Measurements from ENCODE around the gene P2RY2.

The P2RY2 gene

DNA sequence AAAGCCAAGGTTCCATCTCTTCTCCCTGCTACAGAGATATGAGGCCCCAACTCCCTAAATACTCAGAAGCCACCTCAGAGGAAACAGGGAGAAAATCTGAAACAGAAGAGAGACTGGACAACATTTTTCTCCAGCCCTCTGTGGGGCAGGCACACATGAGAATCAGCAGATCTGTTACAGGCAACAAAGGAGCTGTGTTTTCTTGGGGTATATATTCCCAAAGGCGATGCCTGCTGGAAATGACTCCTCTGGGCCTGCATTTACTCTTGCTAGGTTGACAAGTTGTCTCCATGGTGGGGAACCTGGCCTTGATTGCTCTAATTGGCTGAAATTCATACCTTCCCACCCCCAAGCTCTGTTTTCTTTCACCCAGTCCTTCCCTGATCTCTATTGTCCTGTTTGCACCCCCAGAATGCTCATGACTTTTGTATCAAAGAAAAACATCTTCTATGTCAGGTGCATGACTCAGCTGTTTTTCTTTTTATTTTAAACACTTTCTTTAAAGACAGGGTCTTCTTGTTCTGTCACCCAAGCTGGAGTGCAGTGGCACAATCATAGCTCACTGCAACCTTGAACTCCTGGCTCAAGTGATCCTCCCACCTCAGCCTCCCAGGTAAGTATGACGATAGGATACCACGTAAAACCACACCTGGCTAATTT lies 30.6 kb downstream of the P2RY2 start:
- DNase-seq = no peak

DNA sequence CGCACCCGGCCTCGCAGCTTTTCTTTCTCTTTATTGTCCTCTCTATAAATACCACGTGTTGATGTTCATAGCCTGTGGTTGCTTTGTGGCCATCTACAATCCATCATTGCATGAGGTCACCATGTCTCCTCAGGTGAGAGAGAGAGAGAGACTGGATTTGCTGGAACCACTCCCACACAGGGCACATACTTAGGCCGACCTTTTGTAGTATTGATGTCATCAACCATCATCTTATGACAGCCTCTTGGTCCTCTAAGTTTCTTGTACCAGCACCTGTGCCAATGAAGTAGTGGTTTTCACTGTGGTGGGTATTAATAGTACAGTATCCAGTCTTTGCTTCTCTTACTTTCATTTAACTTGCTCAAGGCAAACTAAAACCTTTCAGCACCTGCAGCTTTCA lies 31.2 kb downstream of the P2RY2 start:
- no peak for DNase-seq

DNA sequence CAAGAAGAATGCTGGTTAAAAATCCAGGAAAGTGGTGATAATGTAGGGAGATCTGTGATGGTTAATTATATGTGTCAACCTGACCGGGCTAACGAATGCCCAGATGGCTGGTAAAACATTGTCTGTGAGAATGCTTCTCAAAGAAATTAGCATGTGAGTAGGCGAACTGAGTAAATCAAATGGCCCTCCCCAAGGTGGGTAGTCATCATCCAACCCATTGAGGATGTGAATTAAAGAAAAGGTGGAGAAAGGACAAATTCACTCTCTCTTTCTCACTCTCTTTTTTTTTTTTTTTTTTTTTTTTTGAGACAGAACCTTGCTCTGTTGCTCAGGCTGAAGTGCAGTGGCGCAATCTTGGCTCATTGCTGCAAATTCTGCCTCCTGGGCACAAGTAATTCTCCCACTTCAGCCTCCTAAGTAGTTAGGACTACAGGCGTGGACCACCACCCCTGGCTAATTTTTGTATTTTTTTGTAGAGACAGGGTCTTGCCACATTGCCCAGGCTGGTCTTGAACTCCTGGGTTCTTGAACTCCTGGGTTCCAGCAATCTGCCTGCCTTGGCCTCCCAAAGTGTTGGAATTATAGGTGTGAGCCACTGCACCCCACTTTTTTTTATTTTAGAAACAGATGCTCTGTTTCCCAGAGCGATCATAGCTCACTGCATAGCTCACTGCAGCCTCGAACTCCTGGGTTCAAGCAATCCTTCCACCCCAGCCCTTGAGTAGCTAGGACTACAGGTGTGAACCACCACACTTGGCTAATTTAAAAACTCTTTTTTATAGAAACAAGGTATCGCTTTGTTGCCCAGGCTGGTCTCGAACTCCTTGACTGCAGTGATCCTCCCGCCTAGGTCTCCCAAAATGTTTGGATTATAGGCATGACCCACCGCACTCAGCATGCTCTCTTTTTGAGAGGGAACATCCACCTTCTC lies 32.0 kb downstream of the P2RY2 start:
- DNase-seq = no peak

DNA sequence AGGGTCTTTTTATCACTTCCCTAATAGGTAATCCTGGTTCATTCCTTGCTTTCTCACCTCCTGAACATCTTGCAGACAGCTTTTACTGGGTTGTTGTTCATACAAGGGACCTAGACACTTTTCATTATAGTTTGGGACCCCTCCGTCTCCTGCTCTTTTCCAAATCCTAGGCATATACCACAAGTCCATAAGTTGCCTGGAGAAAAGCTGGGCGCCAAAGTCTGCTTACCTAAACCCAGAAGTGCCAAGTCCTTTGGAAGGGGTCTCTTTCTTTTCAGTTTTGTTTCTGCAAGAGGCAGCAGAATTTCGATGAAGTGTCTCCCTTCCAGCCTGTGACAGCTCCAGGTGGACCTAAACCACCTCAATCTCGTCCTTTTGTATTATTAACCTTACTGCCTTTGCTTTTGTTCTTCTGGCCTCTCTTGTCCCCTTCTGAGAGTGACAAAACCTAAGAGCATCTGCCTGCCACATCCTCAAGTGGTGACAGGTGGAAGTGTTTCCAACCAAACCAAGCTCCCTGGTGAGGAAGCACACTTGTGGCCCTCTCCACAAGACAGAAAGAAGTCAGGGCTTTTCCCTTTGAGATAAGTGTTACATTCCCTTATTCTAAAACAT lies 34.6 kb downstream of the P2RY2 start:
- no peak for DNase-seq

DNA sequence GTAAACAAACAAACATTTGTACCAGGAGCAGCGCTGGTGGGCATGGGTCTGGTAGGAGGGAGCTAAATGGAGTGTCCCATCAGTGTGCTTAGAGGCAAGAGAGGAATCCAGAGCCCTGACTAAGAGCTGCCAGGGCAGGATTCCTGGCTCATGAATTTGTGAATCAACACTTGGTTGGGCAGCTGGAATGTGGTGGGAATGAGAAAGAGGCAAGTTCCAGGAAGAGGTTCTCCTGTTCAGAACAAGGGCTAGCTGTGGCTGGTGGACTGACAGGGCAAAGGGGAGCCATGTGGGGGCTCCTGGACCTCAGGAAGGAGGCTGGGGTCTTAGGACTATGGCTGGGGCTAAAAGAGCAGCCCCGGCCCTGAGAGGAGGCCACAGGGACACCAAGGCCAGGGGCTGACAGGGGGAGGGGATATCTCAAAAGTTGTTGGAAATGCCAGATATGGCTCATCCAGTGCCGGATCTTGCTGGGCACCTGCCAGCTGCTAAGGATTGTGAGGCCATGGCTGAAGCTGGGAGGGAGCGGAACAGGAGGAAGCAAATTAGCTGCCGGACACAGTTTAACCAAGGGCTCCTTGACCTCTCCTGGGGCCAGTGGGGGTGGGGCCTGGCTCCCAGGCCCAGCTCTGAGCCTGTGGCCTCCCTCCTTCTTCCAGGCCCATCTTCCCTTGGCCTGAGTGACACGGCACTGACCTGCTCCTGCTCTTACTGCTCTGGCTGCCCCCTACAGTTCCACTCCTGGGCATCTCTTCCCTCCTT lies 39.4 kb downstream of the P2RY2 start:
- peak; percentile 62 for DNase-seq

DNA sequence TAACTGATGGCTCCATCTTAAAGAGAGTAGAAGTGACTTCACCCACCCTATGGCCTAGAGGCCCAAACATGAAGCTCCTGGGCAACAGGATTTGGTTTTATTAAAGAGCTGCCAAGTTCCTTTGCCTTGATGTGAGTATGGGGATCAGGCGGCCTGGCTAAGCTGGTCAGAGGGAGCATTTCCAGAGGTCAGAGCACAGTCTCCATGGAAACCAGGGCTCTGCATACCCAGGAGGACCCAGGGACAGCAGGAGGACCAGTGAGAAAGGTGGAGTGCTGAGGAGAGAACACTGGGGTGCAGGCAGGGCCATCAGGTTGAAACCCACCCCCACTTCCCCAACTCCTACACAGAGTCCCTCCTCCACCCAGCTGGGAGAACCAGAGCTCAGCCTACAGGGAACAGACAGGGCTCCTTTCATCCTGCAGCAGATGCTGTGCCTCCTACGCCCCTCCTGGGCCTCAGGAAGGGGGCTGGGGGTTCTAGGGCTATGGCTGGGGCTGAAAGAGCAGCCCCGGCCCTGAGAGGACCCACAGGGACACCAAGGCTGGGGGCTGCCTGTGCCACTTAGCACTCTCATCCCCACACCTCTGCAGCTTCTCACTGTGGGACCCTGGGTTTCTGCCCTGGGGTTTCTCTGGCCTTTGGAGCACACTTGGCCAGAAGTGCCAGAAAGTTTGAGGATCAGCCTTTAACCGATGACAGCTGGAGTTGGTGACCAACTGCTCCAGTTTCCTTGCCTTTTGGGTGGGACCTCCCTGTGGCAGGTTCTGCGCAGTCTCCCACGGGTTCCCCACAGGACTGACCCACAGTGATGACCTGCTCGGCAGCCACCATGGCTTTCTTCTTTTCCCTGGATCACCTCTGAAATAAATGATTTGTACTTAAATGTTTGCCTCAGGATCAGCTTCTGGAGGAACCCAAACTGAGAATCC lies 40.3 kb downstream of the P2RY2 start:
- DNase-seq = no peak

DNA sequence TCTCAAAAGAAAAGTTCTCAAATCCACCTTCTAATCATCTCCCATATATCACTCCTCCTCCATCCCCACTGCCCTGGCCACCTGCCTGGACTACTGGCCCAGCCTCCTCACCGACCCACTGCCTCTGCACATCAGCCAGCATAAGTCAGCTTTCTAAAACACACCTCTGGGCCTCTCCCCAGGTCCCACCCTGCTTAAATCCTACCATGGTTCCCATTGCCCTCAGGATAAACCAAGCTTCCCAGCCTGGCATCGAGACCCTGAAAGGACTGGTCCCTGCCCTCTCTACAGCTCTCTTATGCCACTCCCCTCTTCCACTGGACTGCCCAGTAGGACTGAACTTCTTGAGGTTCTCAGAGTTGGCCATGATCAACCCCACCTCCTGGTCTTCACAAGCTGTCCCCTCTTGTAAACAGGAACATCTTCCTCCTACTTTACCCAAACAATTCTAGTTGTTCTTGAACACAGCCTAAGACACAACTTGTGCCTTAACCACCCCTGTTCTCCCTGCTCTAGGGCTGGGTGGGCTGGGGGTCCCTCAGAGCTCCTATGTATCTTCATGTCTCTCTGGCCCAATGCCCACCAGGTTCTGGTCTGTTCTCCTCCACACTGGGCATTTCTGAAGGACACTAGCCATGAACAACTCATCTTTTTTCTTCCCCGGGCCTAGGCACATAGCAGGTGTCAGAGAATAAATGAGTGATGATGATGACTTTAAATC lies 41.5 kb downstream of the P2RY2 start:
- no peak for DNase-seq

DNA sequence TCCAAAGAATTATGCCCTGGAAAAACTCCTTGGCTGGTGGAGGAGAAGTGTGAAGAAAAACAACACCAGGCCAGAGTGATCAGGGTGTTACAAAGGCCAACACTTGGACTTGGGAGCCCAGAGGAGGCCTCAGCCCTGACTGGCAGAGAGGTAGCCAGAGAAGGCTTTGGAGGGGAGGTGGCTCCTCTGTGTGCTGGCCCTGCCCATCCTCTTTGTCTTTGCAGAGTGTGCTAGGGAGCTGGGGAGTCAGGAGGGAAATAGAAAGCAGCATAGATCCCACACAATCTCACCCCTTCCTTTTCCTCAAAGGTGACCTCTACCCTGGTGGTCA lies 42.0 kb downstream of the P2RY2 start:
- DNase-seq = no peak

DNA sequence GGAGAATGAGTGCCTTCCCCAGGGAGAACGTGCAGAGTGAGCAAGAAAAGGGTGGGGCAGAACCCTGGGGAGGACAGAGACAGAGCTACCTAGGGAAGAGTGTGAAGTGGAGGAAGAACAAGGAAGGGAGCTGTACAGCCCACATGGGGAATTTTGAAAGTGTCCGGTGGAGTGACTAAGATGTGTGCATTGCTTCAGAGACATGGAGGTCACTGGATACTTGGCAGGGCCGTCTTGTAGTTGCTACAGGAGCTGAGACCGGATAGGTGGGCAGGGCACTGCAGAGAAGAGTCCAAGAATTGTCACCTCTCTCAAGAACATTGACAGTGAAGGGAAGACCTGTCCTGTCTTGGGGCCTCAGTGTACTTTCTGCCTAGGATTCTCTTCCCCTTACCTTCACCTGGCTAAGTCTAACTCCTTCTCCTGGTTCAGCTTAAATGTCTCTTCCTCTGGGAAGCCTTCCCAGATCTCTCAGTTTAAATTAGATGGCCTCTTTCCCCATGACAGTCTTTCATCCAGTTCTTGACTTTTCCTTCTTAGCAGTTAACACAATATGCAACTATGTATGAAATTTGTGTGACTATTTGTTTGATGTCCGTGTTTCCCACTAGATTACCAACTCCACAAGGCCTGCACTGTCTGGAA lies 44.9 kb downstream of the P2RY2 start:
- no peak for DNase-seq

DNA sequence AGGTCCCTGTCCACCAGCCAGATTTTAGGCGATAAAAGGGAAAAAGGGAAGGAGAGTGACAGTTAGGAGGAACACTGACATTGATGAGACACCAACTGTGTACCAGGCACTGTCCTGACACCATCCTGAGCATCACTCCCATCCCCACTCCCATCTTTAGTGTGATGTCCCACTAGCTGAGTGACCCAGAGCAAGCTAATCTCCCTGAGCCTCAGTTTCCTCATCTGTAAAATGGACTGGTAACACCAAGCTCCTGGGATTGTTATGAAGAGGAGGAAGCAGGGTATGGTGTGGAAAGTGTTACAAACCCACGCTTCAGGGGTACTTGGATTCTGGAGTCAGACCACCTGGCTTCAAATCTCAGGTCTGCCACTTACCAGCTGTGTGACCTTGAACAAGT lies 45.6 kb downstream of the P2RY2 start:
- no peak for DNase-seq

DNA sequence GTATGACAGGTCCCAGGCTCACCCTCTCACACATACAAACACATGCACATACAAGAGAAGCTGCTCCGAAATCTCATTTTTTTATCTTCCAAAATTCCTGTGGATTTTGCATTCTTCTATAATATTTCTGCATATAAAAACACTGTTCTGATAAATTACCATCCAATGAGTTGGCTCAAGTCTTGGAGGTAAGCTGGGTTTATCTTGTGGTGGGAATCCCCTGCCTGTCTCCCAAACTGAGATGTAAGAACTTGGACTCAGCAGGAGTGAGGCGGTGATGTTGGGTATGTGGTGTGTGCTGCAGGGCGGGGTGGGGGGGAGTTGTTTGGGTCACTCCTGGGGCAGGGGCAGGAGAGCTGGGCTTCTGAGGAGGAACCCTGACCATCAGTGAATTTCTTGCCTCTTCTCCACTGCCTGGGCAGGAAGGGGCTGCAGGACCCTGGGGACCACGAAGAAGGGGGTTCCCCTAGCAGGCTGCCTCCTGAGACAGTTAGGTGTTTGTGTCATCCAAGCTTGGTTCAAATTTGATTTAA lies 47.3 kb downstream of the P2RY2 start:
- no peak for DNase-seq

DNA sequence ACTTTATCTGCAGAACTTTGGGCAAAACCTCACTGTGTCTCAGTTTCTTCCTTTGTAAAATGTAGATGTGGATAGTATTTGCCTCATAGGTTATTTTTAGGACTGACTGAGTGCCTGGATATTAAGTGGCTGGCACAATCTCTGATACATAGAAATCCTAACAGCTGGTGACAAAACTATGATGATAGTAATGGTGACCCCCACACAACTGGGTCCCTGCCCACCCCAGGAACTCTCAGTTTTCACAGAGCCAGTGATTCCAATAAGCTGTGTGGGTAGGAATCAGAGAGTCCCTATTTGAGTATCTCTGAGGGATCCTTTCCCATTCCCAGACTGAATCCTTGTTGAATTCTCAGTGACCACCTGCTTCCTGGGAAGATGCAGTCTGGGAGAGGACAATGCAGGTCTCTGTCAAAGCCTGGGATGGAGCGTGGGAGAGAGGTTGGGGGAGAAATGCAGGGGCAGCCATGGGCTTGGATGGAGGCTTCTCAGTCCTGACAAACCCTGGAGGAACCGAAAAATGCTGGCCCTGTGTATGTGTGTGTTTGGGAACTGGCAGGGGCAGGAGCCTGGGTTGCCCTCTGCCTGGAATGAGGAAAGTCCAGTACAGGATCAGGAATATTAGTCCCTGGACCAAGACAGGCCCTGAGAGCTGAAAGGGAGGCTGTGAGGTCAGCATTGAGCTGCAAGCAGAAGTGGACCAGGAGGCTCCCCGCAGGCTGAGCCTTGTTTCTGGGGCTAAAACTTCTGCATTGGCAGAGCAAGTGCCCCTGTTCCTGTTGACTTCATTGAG lies 48.0 kb downstream of the P2RY2 start:
- no peak for DNase-seq

DNA sequence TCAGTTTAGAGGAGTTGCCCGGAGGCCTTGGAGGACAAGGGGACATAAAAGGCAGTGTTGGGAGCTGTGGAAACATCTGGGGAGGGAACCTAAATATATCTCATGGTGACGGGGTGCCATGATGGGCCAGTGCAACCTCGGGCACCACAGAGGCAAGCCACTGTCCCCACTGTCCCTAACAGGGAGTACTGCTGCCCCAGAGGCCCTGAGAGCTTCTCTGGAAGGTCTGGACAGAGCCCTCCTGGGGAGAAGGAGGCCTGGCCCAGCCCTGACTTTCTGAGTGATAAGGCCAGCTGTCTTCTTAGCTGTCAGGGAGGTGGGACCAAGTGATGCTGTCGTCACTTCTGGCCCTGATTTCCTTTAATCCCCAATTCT lies 48.6 kb downstream of the P2RY2 start:
- DNase-seq = no peak

DNA sequence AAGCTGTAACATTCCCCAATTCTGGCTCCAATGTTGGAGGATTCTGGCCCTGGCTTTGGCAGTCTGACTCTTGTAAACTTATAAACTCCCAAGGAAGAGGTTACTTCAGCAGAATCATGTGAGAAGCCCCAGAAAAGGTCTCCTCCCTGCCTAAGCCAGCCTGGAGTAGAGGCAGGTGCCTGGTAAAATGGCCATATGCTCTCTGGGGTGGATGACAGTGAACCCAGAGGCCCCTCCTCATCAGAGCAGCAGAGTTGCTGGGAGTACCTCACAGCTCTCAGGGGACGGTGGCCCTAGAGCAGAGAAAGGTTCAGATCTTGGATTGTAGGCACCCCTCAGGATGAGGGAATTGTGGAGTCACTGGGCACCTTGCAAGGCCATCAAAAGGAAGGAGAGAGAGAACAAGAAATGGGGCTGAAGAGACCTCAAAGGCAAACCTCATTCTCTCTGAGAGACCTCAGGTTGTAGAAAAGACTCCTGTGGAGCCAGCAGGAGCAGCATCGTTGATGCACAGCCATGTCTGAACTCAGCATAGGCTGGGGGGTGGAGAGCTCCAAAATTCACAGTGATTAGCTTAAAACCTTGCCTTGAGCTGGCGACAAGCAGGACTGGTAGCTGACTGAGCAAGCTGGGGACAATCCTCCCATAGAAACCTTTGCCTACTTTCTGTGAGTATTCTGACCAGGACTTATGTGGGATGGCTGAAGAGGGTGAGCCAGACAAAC lies 49.2 kb downstream of the P2RY2 start:
- DNase-seq = no peak

DNA sequence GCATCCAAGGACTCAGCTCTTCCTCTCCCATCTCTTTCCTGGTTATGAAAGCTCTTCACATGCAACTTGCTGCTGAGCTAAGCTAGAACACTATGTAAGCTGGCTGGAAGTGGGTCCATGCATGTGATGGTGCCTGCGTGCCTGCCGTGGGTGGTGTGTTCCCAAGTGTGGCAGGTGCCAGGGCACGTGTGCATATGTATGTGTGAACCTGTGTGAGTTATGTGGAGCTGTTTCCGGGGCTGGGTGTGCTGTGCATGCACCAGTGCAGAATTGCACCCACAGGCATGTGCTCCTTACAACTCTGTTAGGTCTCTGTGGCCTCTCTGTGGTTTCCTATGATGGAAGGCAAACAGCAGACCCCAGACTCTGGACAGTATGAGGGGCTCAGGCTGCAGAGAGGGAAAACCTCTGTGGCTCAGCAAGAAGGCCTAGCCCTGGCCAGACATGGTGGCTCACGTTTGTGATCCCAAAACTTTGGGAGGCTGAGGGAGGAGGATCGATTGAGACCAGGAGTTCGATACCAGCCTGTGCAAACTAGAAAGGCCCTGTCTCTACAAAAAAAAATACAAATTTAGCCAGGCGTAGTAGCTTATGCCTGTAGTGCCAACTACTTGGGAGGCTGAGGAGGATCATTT lies 49.9 kb downstream of the P2RY2 start:
- DNase-seq = no peak

DNA sequence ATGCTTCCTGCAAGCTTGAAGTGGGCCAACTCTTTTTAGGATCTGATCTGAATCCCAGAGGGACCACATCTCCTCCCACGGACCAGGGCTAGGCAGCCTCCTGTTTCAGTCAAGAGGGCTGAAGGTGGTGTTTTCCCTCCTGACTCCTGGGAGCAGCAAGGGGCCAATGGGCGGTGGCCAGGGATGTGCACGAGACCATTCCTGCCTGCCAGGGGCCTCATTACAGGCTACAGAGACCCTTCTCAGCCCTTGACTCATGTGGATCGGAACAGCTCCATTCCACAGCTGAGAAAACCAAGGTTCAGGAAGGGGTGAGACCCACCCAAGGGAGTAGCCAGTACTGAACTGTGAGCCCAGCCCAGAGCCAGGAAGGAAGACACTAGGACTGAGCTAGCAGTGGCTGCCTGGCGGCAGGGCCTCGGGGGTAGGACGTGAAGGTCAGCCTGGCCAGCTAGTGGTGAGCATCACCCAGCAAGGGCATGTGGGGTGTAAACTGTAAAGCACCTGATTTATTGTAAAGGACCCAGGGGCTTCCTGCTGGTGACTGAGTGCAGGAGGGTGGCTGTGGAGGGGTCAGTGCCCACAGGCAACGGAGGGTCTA lies 50.7 kb downstream of the P2RY2 start:
- no peak for DNase-seq

DNA sequence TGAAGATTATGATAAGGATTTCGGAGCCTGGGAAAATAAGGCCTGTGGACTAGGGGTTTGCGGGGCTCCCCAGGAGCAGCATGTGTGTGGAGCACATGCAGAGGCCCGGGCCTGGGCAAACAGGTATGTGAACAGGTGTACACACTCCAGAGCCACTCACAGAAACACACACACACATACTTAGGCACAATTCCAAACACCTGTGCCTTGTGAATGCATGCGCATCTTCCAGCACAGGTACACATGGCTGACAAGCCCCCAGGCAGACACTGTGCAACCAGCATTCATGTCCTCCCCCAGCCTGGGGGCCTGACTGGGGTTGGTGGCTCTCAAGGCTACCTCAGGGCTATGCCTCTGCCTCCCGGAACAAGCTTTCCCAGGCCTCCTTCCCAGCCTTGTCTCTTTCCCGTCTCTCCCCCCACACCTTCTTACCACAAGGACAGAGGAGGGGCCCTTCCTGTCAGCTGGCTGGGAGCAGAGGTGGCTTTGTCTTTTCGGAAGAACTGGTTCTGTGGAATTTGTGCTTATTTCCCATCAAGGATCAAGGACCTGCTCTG lies 51.5 kb downstream of the P2RY2 start:
- DNase-seq = no peak

Measured in T1000 (cell line).